Kidney (tissue), 14 donors: ENCODE results near the gene LYPD3. TPM values are rescaled to one million over a fixed set of nuclear protein-coding genes. Genes with fewer than 3 reads are reported as not detected.
A peak's percentile ranks its signal among the peaks of the same experiment; 100 is the strongest.

Source experiments
- DNase-seq, 5 donors: peaks; one replicate each; pipeline ENCODE4 v3.0.0-alpha.2; 2013 to 2020
- FAIRE-seq: peaks from 2 replicates; lab custom pipeline; 2012; peaks lifted over from hg19 to GRCh38; lab: Jason Lieb, UNC
- H3K27ac ChIP-seq, 2 donors: one replicate each; pipeline ENCODE4 v1.7.0; 2013; ENCODE audit warnings: low read depth in 2 of 2, low read length in 2 of 2, inconsistent platforms in 1 of 2
- H3K27me3 ChIP-seq: one replicate; pipeline ENCODE4 v1.7.1; 2013; ENCODE audit warnings: low read length, inconsistent platforms; ENCODE audit not compliant: control insufficient read depth, insufficient read depth
- H3K36me3 ChIP-seq, 3 donors: one replicate each; pipeline versions ENCODE4 v1.7.0 to v1.7.1; 2013; ENCODE audit warnings: low read length in 3 of 3, control low read depth in 1 of 3, inconsistent platforms in 1 of 3; ENCODE audit not compliant: insufficient read depth in 3 of 3, control insufficient read depth in 2 of 3
- H3K4me1 ChIP-seq, 3 donors: one replicate each; pipeline versions ENCODE4 v1.7.0 to v1.7.1; 2013; ENCODE audit warnings: low read length in 3 of 3, inconsistent platforms in 1 of 3, low read depth in 1 of 3; ENCODE audit not compliant: control insufficient read depth in 2 of 3, insufficient read depth in 2 of 3
- H3K4me3 ChIP-seq, 3 donors: one replicate each; pipeline versions ENCODE4 v1.7.0 to v1.8.1; 2013; ENCODE audit warnings: low read length in 3 of 3, control low read depth in 1 of 3, inconsistent platforms in 1 of 3
- H3K9ac ChIP-seq, 3 donors: one replicate each; pipeline versions ENCODE4 v1.7.0 to v1.7.1; 2013; ENCODE audit warnings: low read length in 3 of 3, control low read depth in 1 of 3, inconsistent platforms in 1 of 3
- H3K9me3 ChIP-seq, 3 donors: one replicate each; pipeline versions ENCODE4 v1.7.0 to v1.7.1; 2013; ENCODE audit warnings: low read length in 3 of 3, control low read depth in 1 of 3, inconsistent platforms in 1 of 3; ENCODE audit not compliant: control insufficient read depth in 2 of 3, insufficient read depth in 1 of 3
- intact Hi-C: fragments of 100-400 bp; cut with DNase I; formaldehyde crosslinking; loops from one replicate; pipeline ENCODE4 v1.11.1; 2022
- polyA plus RNA-seq: library from polyadenylated mRNA; stranded (reverse); fragments of 350-450 nt; fragmentation: Illumina TruSeq; extraction: RNeasy Lipid Tissue Mini Kit (QIAGEN cat#74804); gene quantifications from one replicate; pipeline ENCODE4 v1.2.3, GENCODE V29; 2014; ENCODE audit warnings: low read depth, low replicate concordance; ENCODE audit not compliant: insufficient read depth
- total RNA-seq: library from RNA; stranded (reverse); fragmentation: NEBNext Ultra II Directional; extraction: Animal tissue kit (Norgen Biotek cat#: 25700); gene quantifications from one replicate; pipeline ENCODE4 v1.2.1, GENCODE V29; 2021
- TF ChIP-seq, protein P1 (sequence below): IDR thresholded peaks from 3 replicates; pipeline ENCODE4 v1.5.1; 2012; ENCODE audit warnings: mild to moderate bottlenecking, moderate library complexity, borderline replicate concordance; ENCODE audit not compliant: insufficient read depth; ENCODE audit errors: extremely low read depth
- donor health status: control.
- donor health status: control.
- donor health status: control.
- donor health status: control.
- donor health status: control.
- donor health status: DM: yes; HTN: yes; CAD: no.
- donor health status: Normal renal cell carcinoma (clear cell type).

LYPD3 gene
- total and polyA plus RNA-seq, 2 donors from 2014 or later = 1.7 to 2.2 TPM

- DNase-seq (no peak), FAIRE-seq (no peak)
- H3K9ac ChIP-seq = no peak overlapping the region
- H3K4me1 ChIP-seq = no peaks in the 10 kb centered on the region
- intact Hi-C loops = no loop called here
- H3K4me3 ChIP-seq = no peak overlapping the region
- H3K27ac ChIP-seq = no peak overlapping the region
- no peaks in the 10 kb centered on the region for H3K36me3 ChIP-seq
- TF ChIP-seq, protein P1, sequence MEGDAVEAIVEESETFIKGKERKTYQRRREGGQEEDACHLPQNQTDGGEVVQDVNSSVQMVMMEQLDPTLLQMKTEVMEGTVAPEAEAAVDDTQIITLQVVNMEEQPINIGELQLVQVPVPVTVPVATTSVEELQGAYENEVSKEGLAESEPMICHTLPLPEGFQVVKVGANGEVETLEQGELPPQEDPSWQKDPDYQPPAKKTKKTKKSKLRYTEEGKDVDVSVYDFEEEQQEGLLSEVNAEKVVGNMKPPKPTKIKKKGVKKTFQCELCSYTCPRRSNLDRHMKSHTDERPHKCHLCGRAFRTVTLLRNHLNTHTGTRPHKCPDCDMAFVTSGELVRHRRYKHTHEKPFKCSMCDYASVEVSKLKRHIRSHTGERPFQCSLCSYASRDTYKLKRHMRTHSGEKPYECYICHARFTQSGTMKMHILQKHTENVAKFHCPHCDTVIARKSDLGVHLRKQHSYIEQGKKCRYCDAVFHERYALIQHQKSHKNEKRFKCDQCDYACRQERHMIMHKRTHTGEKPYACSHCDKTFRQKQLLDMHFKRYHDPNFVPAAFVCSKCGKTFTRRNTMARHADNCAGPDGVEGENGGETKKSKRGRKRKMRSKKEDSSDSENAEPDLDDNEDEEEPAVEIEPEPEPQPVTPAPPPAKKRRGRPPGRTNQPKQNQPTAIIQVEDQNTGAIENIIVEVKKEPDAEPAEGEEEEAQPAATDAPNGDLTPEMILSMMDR = no peak
- no peaks in the 10 kb centered on the region for H3K9me3 ChIP-seq
- no peaks in the 10 kb centered on the region for H3K27me3 ChIP-seq
These were observed 31.7 kb downstream of the LYPD3 start for GRCh38 chr19:43433689-43434088.

- no peak for DNase-seq
- Histone ChIP-seq H3K36me3 (no peaks in the 10 kb centered on the region), H3K27me3 (no peaks in the 10 kb centered on the region), H3K4me1 (no peaks in the 10 kb centered on the region), H3K4me3 (no peak overlapping the region), H3K27ac (no peak overlapping the region), H3K9me3 (no peaks in the 10 kb centered on the region), H3K9ac (no peak overlapping the region)
- intact Hi-C loops = no loop called here
- TF ChIP-seq, protein P1 = no peak
- FAIRE-seq = no peak
These were observed 32.1 kb downstream of the LYPD3 start for GRCh38 chr19:43433358-43433673.

GRCh38 chr19:43430976-43431375 lies 34.4 kb downstream of the LYPD3 start:
- H3K27me3 ChIP-seq = no peaks in the 10 kb centered on the region
- no peak overlapping the region for H3K9ac ChIP-seq
- H3K9me3 ChIP-seq = no peaks in the 10 kb centered on the region
- H3K4me3 ChIP-seq = no peak overlapping the region
- no peak overlapping the region for H3K27ac ChIP-seq
- H3K4me1 ChIP-seq = no peaks in the 10 kb centered on the region
- FAIRE-seq (no peak), DNase-seq (no peak)
- H3K36me3 ChIP-seq = no peaks in the 10 kb centered on the region
- intact Hi-C loops = no loop called here
- TF ChIP-seq, protein P1 = no peak

DNA sequence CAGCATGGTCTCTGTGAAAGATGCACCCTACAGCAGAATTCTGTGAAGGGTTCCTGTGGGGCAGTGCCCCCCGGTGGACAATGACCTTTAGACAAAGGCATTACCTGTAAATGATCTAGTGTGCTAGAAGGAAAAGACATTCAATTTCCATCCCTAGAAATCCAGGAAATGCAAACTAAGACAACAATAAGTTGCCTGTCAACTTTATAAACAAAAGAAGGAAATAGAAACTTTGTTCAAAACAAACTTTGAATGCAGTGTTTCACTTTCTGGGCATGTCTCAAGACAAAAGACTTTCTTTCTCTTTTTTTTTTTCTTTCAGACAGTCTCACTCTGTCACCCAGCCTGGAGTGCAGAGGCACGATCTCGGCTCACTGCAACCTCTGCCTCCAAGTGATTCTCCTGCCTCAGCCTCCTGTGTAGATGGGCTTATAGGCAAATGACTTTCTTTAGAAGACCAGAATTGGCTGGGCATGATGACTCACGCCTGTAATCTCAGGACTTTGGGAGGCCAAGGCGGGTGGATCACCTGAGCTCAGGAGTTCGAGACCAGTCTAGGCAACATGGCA lies 35.2 kb downstream of the LYPD3 start:
- DNase-seq (no peak), FAIRE-seq (no peak)
- intact Hi-C loops = no loop called here
- Histone ChIP-seq H3K27me3 (no peaks in the 10 kb centered on the region), H3K27ac (no peak overlapping the region), H3K9me3 (no peaks in the 10 kb centered on the region), H3K36me3 (no peaks in the 10 kb centered on the region), H3K9ac (no peak overlapping the region), H3K4me1 (peaks cover 0 to 4% (median 0%) of the 10 kb centered on the region in 3 donors), H3K4me3 (no peak overlapping the region)
- TF ChIP-seq, protein P1 = peak; percentile 9
